Gastrocnemius medialis (tissue), 4 donors: ENCODE measurements around the gene MON1B.

ENCODE experiments used
- POLR2A ChIP-seq, 2 donors: fragments of 450-650 bp; IDR thresholded peaks; one replicate each; pipeline ENCODE4 v1.6.1; 2017; ENCODE audit warnings: antibody characterized with exemption in 2 of 2, mild to moderate bottlenecking in 2 of 2, moderate library complexity in 2 of 2
- TF ChIP-seq, protein P1 (sequence below), 5 experiments: fragments of 450-650 bp in 3 of 5; fragments of 200-600 bp in 2 of 5; sonication (generic) in 2 of 5; IDR thresholded peaks in 4 of 5; conservative IDR thresholded peaks in 1 of 5; 1 replicate in 4 of 5; 2 replicates in 1 of 5; pipeline ENCODE4 v1.5.1; 2016 to 2019; ENCODE audit warnings: antibody characterized with exemption in 5 of 5, mild to moderate bottlenecking in 3 of 5, moderate library complexity in 3 of 5

DNA sequence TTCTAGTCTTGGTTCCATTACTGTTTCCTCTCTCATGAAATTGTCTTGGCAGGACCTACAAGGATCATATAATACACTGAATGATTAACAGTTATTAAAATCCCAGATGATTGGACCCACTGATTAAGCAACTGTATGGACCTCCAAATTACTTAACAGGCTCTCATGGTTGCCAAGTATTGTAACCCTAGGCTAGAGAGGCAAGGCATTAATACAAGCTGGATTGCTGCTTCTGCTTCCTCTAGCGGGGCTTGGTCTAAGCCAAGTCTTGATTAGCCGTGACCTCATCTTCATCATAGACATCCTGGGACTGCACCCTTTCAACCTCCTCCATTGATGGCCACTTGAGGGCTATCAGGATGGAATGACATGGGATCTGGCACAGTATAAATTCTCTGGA lies 55.2 kb downstream of the MON1B start:
- TF ChIP-seq, protein P1, sequence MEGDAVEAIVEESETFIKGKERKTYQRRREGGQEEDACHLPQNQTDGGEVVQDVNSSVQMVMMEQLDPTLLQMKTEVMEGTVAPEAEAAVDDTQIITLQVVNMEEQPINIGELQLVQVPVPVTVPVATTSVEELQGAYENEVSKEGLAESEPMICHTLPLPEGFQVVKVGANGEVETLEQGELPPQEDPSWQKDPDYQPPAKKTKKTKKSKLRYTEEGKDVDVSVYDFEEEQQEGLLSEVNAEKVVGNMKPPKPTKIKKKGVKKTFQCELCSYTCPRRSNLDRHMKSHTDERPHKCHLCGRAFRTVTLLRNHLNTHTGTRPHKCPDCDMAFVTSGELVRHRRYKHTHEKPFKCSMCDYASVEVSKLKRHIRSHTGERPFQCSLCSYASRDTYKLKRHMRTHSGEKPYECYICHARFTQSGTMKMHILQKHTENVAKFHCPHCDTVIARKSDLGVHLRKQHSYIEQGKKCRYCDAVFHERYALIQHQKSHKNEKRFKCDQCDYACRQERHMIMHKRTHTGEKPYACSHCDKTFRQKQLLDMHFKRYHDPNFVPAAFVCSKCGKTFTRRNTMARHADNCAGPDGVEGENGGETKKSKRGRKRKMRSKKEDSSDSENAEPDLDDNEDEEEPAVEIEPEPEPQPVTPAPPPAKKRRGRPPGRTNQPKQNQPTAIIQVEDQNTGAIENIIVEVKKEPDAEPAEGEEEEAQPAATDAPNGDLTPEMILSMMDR (IDR thresholded peaks at IDR 0.05 in 4 of 5, conservative IDR thresholded peaks at IDR 0.05 in 1 of 5) = no peak
- no peak for TF ChIP-seq POLR2A (IDR thresholded peaks at IDR 0.05)
